IPS-20b (cell line): ENCODE measurements around the gene ABHD10.
"Not testable (repeated sequence)": the region's sequence is repeated elsewhere in the genome, so short reads cannot be mapped to it uniquely, and the experiment has no call there.

Experiments
- H3K27ac ChIP-seq: one replicate; pipeline ENCODE4 v1.5.1; 2013; ENCODE audit warnings: low read length
- H3K27me3 ChIP-seq: 2 replicates; pipeline ENCODE4 v1.6.1; 2013; ENCODE audit warnings: mild to moderate bottlenecking, low read length, inconsistent platforms; ENCODE audit not compliant: insufficient read depth
- H3K36me3 ChIP-seq: 2 replicates; pipeline ENCODE4 v1.6.1; 2013; ENCODE audit warnings: low read depth, mild to moderate bottlenecking, inconsistent platforms, low read length, moderate library complexity; ENCODE audit not compliant: insufficient read depth
- H3K4me1 ChIP-seq: 2 replicates; pipeline ENCODE4 v1.6.1; 2013; ENCODE audit warnings: mild to moderate bottlenecking, control low read depth, inconsistent platforms, low read length, moderate library complexity; ENCODE audit not compliant: insufficient read depth
- H3K4me3 ChIP-seq: 2 replicates; pipeline ENCODE4 v1.5.1; 2013; ENCODE audit warnings: mild to moderate bottlenecking, low read length, inconsistent platforms
- H3K9ac ChIP-seq: 2 replicates; pipeline ENCODE4 v1.6.1; 2013; ENCODE audit warnings: low read depth, mild to moderate bottlenecking, inconsistent platforms, low read length, moderate library complexity
- H3K9me3 ChIP-seq: 2 replicates; pipeline ENCODE4 v1.6.1; 2013; ENCODE audit warnings: mild to moderate bottlenecking, low read depth, low read length, inconsistent platforms; ENCODE audit not compliant: insufficient read depth

Gene ABHD10

GRCh38 chr3:112017091-112017490 lies 38.3 kb downstream of the ABHD10 start:
- H3K4me3 ChIP-seq, result no peak overlapping the region
- no peaks in the 10 kb centered on the region for H3K4me1 ChIP-seq
- H3K9me3 ChIP-seq, result no peaks in the 10 kb centered on the region

DNA sequence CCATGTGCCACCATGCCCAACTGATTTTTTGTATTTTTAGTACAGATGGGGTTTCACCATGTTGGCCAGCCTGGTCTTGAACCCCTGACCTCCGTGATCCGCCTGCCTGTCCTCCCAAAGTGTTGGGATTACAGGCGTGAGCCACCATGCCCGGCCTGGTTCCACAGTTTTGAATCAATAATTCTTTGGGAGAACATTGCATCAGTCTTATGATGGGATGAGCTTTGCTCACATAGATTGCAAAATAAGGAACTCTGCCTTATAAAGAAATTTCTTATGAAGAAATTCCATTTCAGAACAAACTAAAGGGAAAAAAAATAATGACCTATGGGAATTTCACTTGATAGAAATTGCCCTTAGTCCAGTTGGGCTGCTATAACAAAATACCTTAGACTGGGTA lies 39.9 kb downstream of the ABHD10 start:
- H3K4me1 ChIP-seq, result no peaks in the 10 kb centered on the region
- no peaks in the 10 kb centered on the region for H3K27me3 ChIP-seq
- no peaks in the 10 kb centered on the region for H3K9me3 ChIP-seq
- H3K36me3 ChIP-seq, result peaks cover 3% of the 10 kb centered on the region; the same call in 1 of the 2 replicates
- no peak overlapping the region for H3K27ac ChIP-seq
- no peak overlapping the region for H3K9ac ChIP-seq
- H3K4me3 ChIP-seq, result no peak overlapping the region

More at GRCh38 chr3:112017091-112017490, 38.3 kb downstream of the ABHD10 start:
- H3K27ac ChIP-seq, result no peak overlapping the region
- H3K9ac ChIP-seq, result no peak overlapping the region
- H3K36me3 ChIP-seq, result peaks cover 3% of the 10 kb centered on the region; the same call in 1 of the 2 replicates
- no peaks in the 10 kb centered on the region for H3K27me3 ChIP-seq

GRCh38 chr3:112019716-112020115 lies 40.9 kb downstream of the ABHD10 start:
- Histone ChIP-seq H3K36me3 (no peaks in the 10 kb centered on the region), H3K4me3 (no peak overlapping the region), H3K27ac (no peak overlapping the region), H3K9ac (no peak overlapping the region), H3K9me3 (no peaks in the 10 kb centered on the region), H3K27me3 (no peaks in the 10 kb centered on the region), H3K4me1 (no peaks in the 10 kb centered on the region)

- Histone ChIP-seq H3K27me3 (no peaks in the 10 kb centered on the region), H3K9me3 (no peaks in the 10 kb centered on the region), H3K9ac (no peak overlapping the region)
These were observed 41.9 kb downstream of the ABHD10 start for GRCh38 chr3:112020674-112021085.

DNA sequence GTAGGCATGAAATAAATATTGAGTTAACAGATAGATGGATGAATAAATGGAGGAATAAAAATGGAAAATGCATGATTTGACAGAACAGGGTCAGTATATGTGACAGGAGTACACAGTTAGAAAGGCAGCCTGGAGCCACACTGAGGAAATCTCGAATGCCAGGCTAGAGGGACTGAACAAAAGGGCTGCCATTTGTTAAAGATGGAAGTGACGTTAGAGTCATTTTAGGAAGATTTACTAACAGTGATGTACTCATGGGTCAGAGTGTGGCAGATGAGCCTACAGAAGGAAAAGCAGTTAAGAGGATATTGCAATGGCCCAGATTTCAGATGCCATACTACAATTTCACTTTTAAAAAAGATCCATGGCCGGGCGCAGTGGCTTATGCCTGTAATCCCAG lies 48.3 kb downstream of the ABHD10 start:
- no peak overlapping the region for H3K9ac ChIP-seq
- no peak overlapping the region for H3K4me3 ChIP-seq
- H3K27me3 ChIP-seq, result no peaks in the 10 kb centered on the region
- no peak overlapping the region for H3K27ac ChIP-seq
- no peaks in the 10 kb centered on the region for H3K4me1 ChIP-seq
- no peaks in the 10 kb centered on the region for H3K36me3 ChIP-seq
- H3K9me3 ChIP-seq, result no peaks in the 10 kb centered on the region

More at GRCh38 chr3:112020674-112021085, 41.9 kb downstream of the ABHD10 start:
- Histone ChIP-seq H3K27ac (no peak overlapping the region), H3K4me3 (no peak overlapping the region), H3K4me1 (no peaks in the 10 kb centered on the region), H3K36me3 (no peaks in the 10 kb centered on the region)

GRCh38 chr3:112027826-112028225 lies 49.0 kb downstream of the ABHD10 start:
- H3K27ac ChIP-seq, result no peak overlapping the region

DNA sequence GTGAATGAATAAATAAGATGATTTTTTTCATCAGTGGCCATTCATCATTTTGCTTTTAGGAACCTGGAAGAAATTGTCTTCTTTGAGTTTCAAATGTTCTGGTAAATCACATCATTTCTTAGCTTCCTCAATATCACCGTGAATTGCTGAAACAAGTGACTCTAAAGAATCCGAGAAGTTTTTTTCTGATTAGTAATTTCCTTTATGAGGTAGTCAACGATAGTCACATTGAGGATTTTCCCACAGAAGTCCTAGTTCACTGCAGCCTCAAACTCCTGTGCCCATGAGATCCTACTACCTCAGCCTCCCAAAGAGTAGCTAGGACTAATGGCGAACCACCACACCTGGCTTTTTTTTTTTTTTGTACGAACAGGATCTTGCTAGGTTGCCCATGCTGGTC lies 52.1 kb downstream of the ABHD10 start:
- Histone ChIP-seq H3K9ac (no peak overlapping the region), H3K4me1 (peaks cover 3% of the 10 kb centered on the region; the same call in 1 of the 2 replicates), H3K36me3 (no peaks in the 10 kb centered on the region), H3K27ac (no peak overlapping the region), H3K27me3 (no peaks in the 10 kb centered on the region), H3K9me3 (no peaks in the 10 kb centered on the region), H3K4me3 (no peak overlapping the region)

More at GRCh38 chr3:112027826-112028225, 49.0 kb downstream of the ABHD10 start:
- no peaks in the 10 kb centered on the region for H3K27me3 ChIP-seq
- no peaks in the 10 kb centered on the region for H3K9me3 ChIP-seq
- H3K4me3 ChIP-seq, result no peak overlapping the region
- no peaks in the 10 kb centered on the region for H3K36me3 ChIP-seq
- no peak overlapping the region for H3K9ac ChIP-seq
- no peaks in the 10 kb centered on the region for H3K4me1 ChIP-seq

GRCh38 chr3:112032098-112032731 lies 53.4 kb downstream of the ABHD10 start:
- Histone ChIP-seq H3K4me3 (no peak overlapping the region), H3K9me3 (peaks cover 7% of the 10 kb centered on the region; the same call in 1 of the 2 replicates), H3K9ac (no peak overlapping the region), H3K27ac (no peak overlapping the region), H3K4me1 (peaks cover 3% of the 10 kb centered on the region; the same call in 1 of the 2 replicates), H3K36me3 (no peaks in the 10 kb centered on the region), H3K27me3 (no peaks in the 10 kb centered on the region)

DNA sequence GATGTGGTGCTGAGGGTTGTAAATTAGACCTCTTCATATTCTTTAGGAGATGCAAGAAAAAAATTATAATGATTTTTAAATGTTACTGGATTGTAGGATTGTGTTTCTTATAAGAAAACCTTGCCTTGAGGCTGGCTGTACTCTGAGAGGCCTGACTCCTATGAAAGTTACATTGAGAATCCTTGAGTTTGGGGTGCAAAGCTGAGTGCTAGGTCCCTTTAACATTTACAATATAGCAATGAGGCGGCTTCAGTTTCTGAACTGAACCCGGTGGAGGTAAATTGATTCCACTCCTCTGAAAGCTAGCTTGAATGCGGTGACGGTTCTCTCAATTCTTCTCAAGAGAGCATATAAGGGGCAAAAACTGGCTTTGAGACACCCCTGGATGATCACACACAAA lies 55.6 kb downstream of the ABHD10 start, which contains the start of gene TMPRSS7:
Gene TMPRSS7, plus strand, starts transcription at position 301 of the 400 bp plus-strand sequence. CDS start 110 bp downstream, outside the sequence.
- peaks cover 3% of the 10 kb centered on the region; the same call in 1 of the 2 replicates for H3K4me1 ChIP-seq
- H3K9me3 ChIP-seq, result peaks cover 9% of the 10 kb centered on the region; the same call in 1 of the 2 replicates
- no peak within 1 kb of the TSS for H3K9ac ChIP-seq
- H3K27me3 ChIP-seq, result no peaks in the 10 kb centered on the region
- no peaks in the 10 kb centered on the region for H3K36me3 ChIP-seq
- no peak within 1 kb of the TSS for H3K27ac ChIP-seq
- no peak within 1 kb of the TSS for H3K4me3 ChIP-seq

GRCh38 chr3:112035241-112035640 lies 56.4 kb downstream of the ABHD10 start:
- H3K27ac ChIP-seq, result no peak overlapping the region
- peaks cover 9% of the 10 kb centered on the region; the same call in 1 of the 2 replicates for H3K9me3 ChIP-seq
- H3K27me3 ChIP-seq, result no peaks in the 10 kb centered on the region

GRCh38 chr3:112037194-112037593 lies 58.4 kb downstream of the ABHD10 start:
- not testable (repeated sequence) for H3K27me3 ChIP-seq, H3K4me1 ChIP-seq, H3K36me3 ChIP-seq, H3K9me3 ChIP-seq, H3K9ac ChIP-seq, H3K27ac ChIP-seq, H3K4me3 ChIP-seq

More at GRCh38 chr3:112035241-112035640, 56.4 kb downstream of the ABHD10 start:
- Histone ChIP-seq H3K36me3 (no peaks in the 10 kb centered on the region), H3K4me1 (peaks cover 3% of the 10 kb centered on the region; the same call in 1 of the 2 replicates), H3K9ac (no peak overlapping the region), H3K4me3 (no peak overlapping the region)

DNA sequence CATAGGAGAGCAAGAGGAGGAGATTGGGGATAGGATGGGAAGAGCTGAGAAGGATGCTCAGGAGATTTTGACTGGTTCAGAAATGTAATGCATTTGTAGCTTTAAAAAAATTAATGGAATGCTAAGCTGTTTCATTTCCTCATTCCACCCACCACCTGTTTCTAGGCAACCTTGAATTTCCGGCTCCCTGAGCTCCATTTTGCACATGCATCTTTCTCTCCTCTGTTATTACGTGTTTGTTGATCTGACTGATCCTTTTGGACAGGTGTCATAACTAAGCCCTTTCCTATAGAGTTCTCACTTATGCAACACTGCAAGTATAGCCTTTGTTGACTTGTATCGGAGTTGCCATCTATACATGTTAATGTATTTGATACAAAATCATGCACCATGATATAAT lies 60.0 kb downstream of the ABHD10 start:
- no peaks in the 10 kb centered on the region for H3K36me3 ChIP-seq
- H3K27me3 ChIP-seq, result no peaks in the 10 kb centered on the region
- no peak overlapping the region for H3K9ac ChIP-seq
- H3K4me1 ChIP-seq, result peaks cover 8% of the 10 kb centered on the region; the same call in 1 of the 2 replicates
- no peak overlapping the region for H3K4me3 ChIP-seq
- peaks cover 9% of the 10 kb centered on the region; the same call in 1 of the 2 replicates for H3K9me3 ChIP-seq
- H3K27ac ChIP-seq, result no peak overlapping the region
